ENCODE measurements around the gene FBXL3.

FBXL3 gene

DNA sequence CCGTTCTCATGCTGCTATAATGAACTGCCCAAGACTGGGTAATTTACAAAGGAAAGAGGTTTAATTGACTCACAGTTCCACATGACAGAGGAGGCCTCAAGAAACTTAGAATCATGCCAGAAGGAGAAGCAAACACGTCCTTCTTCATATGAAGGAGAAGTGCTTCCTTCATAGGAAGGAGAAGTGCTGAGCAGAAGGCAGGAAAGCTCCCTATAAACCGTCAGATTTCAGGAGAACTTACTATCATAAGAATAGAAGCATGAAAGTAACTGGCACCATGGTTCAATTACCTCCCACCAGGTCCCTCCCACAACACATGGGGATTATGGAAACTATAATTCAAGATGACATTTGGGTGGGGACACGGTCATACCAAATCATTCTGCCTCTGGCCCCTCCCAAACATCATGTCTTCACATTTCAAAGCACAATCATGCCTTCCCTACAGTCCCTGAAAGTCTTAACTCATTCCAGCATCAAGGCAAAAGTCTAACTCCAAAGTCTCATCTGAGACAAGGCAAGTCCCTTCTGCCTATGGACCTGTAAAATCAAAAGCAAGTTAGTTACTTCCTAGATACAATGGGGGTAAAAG is 68.0 kb downstream of the FBXL3 start:
- no peak overlapping the region for H3K27ac ChIP-seq
- TF ChIP-seq, protein P1, sequence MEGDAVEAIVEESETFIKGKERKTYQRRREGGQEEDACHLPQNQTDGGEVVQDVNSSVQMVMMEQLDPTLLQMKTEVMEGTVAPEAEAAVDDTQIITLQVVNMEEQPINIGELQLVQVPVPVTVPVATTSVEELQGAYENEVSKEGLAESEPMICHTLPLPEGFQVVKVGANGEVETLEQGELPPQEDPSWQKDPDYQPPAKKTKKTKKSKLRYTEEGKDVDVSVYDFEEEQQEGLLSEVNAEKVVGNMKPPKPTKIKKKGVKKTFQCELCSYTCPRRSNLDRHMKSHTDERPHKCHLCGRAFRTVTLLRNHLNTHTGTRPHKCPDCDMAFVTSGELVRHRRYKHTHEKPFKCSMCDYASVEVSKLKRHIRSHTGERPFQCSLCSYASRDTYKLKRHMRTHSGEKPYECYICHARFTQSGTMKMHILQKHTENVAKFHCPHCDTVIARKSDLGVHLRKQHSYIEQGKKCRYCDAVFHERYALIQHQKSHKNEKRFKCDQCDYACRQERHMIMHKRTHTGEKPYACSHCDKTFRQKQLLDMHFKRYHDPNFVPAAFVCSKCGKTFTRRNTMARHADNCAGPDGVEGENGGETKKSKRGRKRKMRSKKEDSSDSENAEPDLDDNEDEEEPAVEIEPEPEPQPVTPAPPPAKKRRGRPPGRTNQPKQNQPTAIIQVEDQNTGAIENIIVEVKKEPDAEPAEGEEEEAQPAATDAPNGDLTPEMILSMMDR (conservative IDR thresholded peaks at IDR 0.05): no peak

DNA sequence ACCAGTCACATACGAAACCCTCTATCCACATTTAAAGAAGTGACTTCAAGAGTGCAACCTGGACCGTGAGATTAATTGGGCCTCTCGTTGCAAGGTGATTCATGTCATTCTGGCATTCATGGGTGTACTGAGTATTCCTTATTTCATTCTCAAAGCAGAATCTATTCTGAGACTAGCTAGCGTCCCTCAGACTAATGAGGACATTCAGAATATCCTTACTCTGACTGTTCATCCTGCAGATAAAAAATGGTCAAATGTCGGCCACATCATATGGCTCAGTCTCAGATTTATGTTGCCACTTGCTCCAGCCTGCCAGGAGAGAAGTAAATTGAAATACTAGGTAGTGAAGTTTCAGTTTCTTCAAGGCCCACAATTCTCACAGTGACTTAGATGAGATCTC is 71.3 kb downstream of the FBXL3 start:
- TF ChIP-seq, protein P1 (conservative IDR thresholded peaks at IDR 0.05): no peak

More for the DNA sequence above, 71.3 kb downstream of the FBXL3 start:
- H3K27ac ChIP-seq: no peak overlapping the region
